A204.1 (cell line): Measurements from ENCODE around the gene C1orf174.

Experiments used
- FAIRE-seq: peaks from 2 replicates; lab custom pipeline; 2012; peaks lifted over from hg19 to GRCh38; lab: Jason Lieb, UNC

C1orf174 gene

DNA sequence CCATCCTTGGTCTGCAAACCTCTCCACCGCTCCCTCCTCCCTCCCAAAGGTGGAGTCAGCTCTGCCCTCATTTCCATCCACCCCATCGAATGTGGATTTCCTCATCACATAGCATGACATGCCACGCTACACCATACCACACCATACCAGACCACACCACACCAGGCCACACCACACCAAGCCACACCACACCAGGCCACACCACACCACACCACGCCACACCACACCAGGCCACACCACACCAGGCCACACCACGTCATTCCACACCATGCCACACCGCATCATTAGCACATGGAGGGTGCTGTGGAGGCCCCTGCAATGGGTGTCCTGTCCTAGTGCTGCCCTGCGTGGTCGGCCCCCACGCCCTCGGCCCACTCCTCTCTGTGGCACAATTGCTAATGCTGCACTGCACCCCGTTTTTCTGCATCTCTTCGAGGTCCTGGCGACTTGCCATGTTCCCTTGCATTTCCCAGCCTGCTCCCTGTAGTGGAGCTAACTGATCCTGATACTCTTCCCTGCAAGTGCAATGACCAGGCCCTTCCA is 31.5 kb downstream of the C1orf174 start:
- no peak for FAIRE-seq

DNA sequence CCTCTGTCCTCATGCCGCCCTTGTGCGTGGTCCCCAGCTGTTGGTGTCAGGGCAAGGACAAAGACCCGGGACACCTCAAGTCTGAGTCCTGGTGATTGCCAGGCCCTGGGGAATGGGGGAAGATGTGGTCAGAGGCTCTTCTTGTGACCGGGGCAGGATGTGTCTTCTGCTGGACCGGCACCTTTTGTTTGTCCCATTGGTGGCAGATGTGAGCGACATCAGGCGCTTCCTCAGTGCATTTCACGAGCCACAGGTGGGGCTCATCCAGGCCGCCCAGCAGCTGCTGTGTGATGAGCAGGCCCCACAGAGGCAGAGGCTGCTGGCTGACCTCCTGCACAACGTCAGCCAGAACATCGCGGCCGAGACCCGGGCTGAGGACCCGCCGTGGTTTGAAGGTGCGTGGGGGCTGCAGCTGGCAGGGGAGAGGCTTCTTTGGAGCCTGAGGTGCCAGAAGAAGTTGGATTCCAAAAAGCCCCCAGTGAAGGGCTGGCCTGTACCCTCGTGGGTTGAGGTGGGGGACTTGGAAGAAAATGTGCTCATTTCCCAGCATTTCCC is 34.4 kb downstream of the C1orf174 start:
- no peak for FAIRE-seq

DNA sequence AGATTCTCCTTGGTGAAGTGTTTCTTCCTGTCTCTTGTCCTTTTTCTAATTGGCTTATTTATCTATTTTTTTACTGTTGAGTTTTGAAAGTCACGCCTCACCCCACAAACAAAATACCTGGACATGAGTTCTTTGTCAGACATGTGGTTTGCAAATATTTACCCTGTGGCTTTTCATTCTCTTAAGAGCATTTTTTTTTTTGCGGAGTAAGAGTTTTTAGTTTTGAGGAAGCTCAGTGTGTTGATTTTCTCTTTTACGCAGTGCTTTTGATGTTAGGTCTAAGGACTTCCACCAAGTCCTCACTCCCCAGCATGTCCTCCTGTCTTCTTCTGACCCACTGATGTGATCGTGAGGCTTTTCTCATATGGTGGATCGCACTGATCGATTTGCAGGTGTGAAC is 35.2 kb downstream of the C1orf174 start:
- no peak for FAIRE-seq

DNA sequence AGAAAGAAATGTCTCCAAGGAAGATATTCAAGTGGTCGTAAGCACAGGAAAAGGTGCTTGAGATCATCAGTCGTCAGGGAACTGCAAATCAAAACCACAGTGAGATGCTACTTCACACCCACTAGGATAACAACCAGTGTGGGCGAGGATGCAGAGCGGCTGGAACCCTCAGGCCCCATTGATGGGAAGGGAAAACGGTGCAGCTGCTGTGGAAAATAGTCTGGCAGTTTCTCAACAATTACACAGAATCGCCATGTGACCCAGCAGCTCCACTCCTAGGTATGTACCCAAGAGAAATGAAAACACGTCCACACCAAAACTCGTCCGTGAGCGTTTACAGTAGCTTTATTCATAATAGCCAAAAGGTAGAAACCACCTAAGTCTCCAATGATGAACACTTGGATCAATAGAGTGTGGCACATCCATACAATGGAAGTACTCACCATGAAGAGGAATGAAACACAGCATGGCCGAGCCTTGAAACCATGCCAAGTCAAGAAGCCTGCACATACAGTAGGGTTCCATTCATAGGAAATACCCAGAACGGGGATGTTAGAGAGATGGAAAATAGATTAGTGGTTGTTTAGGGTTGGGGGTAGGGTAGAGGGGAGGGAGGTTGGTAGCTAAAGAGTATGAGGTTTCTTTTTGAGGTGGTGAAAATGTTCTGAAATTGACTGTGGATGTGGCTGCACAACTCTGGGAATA is 36.7 kb downstream of the C1orf174 start:
- no peak for FAIRE-seq

DNA sequence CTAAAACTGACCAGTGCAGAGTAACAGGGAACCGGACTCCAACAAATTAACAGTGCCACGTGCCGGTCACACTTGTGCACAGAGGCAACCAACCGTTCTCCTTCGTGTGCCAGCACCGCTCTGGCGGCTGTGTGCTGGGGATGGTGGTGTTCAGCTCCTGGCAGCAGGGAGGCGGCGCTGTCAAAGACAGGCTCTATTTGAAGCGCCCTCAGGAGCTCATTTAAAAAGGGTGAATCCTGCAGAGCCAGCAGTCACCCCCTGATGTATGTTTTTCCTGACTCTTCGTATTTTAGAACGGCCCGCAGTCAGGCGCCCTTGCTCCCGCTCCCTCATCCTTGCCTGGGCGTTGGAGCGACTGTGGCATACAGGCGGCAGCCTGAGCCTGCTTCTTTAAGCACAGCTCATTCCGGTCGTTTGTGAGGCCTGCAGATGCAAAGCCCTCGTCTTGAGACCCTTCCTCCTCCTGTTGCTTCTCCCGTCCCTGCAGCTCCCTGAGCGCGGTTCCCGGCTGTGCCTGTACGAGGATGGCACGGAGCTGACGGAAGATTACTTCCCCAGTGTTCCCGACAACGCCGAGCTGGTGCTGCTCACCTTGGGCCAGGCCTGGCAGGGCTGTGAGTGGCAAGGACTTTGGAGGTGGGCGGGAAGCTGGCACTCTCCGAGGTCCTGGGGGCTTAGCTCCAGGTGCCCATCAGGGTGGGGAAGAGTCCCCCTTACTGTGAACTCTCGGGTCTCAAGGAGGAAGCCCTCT is 41.7 kb downstream of the C1orf174 start:
- no peak for FAIRE-seq

DNA sequence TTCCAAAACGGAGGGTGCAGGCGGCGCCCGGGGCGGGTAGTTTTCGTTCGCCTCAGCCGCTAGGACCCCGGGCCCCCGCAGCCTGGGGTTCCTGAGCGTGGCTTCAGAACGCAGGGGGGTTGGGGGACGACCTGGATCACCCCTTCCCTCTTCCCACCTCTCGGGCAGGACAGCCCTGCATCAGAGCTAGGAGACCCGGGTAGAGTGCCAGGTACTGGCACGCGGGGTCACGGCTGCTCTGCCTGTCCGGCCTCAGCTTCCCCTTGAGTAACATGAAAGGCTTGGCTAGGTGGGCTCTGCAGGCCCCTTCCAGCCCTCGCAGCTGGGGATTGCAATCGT is 42.3 kb downstream of the C1orf174 start:
- FAIRE-seq, result no peak

DNA sequence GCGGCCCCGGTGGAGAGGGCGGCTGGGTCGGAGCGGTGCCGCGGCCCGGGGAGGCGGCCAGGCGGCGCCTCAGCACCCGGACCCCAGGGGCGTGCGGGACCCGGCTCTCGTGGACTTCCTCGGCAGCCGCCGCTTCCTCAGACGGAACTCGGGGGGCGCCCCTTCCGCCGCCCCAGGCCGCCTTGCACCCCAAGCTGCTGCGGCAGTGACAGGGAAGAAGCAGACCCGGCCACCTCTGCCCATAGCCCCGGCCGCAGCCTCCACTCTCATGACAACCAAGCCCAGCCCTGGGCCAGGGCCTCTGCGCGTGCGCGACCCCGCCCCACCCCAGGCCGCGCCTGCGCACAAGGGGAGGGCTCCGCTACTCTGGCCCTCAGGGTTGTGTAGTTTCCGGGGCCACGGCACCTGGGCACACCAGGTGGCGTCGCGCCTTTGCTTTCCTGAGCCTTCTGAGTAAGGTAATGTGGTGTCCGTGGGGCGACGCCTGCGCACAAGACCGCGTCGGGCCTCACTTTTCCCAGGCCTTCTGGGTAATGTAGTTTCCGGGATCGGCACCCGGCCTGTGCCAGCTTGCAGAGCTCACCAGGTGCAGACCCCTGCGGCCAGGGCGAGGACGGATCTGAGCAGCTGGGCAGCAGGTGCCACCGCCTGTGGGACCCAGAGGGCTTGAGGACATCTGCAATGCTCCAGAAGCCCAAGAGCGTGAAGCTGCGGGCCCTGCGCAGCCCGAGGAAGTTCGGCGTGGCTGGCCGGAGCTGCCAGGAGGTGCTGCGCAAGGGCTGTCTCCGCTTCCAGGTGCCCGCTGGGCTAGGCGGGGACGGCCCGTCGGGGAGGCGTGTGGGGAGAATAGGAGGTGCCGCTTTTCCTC is 42.9 kb downstream of the C1orf174 start, which contains the start of the genes CEP104 and DFFB:
TSS of gene CEP104 (minus strand) at position 289 of the 868 bp plus-strand sequence. CDS start 4,804 bp downstream, outside the sequence.
TSS of gene DFFB (plus strand) at position 554 of the 868 bp plus-strand sequence. CDS start at position 682, 128 bp downstream.
- no peak for FAIRE-seq

DNA sequence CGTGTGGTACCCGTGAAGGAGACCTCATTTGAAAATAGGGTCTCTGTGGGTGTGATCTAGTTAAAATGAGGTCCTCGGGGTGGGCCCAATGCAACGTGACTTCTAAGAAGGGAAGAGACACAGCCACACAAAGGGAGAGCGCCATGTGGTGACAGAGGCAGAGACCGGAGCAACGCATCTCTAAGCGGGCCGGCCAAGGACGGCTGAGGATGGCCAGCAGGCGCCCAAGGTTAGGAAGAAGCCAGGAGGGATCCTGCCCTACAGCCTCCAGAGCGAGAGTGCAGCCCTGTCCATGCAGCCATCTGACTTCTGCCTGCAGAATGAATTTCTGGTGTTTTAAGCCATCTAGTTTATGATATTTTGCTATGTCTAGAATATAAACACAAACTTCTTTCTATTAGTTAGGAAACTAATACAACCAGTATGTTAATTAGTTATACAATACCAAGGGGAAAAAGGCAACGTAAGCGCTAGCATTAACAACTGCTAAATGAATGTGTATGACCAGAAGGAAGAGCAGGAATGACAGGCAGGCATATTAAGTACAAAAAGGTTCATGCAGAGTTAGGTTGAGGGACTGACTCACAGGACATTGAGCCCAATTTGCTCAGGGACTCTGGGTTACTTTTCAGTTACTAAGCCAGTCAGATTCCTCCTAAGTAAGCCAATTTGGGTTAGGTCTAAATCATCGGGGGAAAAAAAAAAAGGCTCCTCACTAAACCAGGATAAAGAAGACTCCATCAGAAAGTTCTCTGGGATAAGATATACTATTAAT is 47.2 kb downstream of the C1orf174 start:
- no peak for FAIRE-seq

DNA sequence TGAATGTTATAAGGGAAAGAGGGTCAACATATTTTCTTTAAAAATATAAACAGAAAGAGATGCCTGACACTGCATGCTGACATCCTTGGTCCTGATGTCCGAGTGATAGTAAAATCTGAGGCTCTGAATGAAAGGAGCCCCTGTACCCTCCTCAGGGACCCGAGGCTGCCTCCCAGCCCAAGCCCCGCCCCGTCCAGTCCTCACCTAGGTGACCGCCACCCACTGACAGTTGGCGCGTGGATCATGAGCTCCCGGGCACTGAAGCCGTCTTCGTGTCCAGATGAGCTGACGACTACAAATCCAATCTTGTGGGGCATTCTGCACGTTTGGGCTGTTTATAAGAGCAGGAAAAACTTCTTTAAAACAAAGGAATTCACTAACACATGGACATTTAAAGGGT is 48.0 kb downstream of the C1orf174 start:
- FAIRE-seq, result no peak

DNA sequence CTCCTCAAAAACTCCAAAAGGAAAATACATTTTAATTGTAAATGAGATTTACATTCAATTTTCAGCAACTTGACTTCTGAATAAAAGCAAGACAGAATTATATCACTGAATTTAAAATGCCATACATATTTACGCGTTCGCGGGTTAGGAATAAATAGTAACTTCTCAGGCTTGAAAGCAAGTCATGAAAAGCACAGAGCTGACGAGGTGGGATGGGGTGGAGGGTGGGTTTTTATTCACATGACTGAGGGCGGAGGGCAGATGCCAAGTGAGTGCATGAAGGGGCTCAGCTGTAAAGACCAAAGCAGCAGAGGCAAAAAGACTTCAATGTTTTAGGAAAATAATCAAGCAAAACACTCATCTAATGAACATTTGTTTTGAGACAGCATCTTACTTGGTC is 48.8 kb downstream of the C1orf174 start:
- FAIRE-seq, result no peak

DNA sequence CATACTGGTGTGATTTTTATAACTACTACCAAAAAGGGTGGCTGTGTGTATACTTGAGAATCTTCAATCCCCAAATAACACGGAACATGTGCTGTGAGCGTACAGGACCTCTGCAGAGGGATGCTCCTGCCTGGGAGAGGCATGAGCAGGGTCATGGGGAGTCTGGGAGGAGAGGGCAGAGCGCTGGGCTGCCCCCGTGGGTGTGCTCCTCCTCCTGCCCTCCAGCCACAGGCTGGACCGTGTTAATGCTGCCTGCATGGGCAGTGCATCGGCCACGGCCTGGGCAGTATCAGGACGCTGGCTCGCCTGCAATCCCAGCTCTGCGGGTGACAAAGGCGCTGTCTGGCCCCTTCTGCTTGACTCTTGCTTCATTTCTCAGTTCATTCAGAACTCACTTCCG is 49.2 kb downstream of the C1orf174 start:
- FAIRE-seq, result no peak

DNA sequence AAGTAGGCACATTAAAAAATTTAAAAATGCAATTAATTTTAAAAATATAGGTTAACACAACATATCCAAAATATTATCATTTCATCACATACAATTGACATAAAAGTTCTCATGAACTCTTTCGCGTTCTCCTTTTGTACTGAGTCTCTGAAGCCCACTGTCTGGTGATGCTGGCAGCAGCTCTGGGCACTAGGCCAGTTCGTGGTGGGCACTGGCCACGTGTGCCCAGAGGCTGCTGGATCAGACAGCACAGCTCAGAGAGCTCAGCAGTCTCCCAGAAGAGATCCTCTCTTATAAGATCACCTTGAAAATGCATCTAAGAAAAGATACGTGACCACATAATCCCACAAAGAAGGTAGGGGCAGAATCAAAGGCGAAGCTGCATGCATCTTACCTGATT is 53.0 kb downstream of the C1orf174 start:
- no peak for FAIRE-seq

DNA sequence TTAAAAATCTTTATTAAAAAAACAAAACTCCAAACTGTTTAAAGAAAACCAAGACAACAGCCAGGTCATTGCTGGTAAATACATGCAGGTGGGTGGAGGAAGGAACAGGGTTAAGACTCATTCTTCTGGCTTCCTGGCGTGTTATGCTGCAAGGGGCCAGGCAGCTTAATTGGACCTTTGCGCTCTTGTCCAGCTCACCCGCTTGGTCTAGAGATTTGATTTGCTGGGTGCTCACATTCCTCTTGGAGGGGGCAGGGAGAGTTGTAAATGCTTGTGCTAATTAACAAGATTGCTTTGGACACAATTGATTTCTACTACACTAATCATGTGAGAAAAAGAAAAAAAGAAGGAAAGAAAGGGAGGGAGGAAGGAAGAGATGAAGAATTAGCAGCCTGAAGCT is 53.5 kb downstream of the C1orf174 start:
- no peak for FAIRE-seq

DNA sequence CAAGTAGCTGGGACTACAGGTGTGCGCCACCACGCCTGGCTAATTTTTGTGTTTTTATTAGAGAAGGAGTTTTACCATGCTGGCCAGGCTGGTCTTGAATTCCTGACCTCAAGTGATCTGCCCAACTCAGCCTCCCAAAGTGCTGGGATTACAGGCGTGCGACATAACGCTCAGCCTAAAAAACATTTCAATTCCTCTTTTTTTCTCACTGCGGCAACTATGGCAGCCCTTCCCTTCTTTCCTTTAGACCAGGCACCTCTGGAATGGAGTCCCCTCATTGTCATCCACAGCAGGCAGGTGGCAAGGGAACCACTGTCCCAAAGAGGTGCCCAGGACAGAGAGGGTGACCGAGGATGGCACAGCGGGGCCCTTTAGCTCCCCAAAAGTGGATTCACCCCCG is 57.2 kb downstream of the C1orf174 start:
- no peak for FAIRE-seq

DNA sequence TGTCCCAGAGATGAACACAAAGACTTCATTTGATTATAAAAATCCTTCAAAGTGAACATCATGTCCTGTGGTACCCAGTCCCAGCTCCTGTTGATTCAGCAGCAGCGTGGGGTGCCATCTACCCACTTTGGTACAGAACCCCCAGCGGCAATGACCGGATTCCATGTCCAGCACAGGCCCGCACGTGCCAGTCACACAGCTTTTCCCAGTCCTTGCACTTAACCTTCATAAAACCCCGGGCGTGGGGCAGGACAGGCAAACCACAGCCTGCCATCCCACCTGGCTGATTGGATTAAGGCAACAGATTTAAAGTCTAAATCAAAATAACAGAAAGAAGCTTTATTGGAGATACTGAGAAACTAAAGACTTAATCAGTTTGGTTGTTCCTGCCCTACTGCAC is 58.6 kb downstream of the C1orf174 start:
- FAIRE-seq, result no peak
